GM23248 (cell line): ENCODE measurements around the gene EXOSC10. TPM values are rescaled to one million over a fixed set of nuclear protein-coding genes. Genes with fewer than 3 reads are reported as not detected.
"Not testable (repeated sequence)": the region's sequence is repeated elsewhere in the genome, so short reads cannot be mapped to it uniquely, and the experiment has no call there.

Experiments used
- DNase-seq: peaks from one replicate; pipeline ENCODE4 v3.0.0-alpha.2; 2015
- H2AFZ ChIP-seq: fragments of 200-600 bp; sonication (generic); 2 replicates; pipeline ENCODE4 v1.6.1; 2016; ENCODE audit warnings: antibody characterized with exemption
- H3F3A ChIP-seq: fragments of 200-600 bp; sonication (generic); 2 replicates; pipeline ENCODE4 v1.6.1; 2016; ENCODE audit warnings: mild to moderate bottlenecking, antibody characterized with exemption, mixed run types; ENCODE audit not compliant: insufficient read depth
- H3K27ac ChIP-seq: fragments of 200-600 bp; sonication (generic); 2 replicates; pipeline ENCODE4 v1.5.1; 2016; ENCODE audit warnings: mild to moderate bottlenecking
- H3K27me3 ChIP-seq: fragments of 200-600 bp; sonication (generic); replicated peaks from 2 replicates; pipeline ENCODE4 v1.6.1; 2016; ENCODE audit warnings: mild to moderate bottlenecking; ENCODE audit not compliant: insufficient read depth
- H3K36me3 ChIP-seq: fragments of 200-600 bp; sonication (generic); 2 replicates; pipeline ENCODE4 v1.6.1; 2016; ENCODE audit warnings: low read depth, mild to moderate bottlenecking
- H3K4me1 ChIP-seq: fragments of 200-600 bp; sonication (generic); 2 replicates; pipeline ENCODE4 v1.6.1; 2016; ENCODE audit warnings: mild to moderate bottlenecking; ENCODE audit not compliant: insufficient read depth
- H3K4me2 ChIP-seq: fragments of 200-600 bp; sonication (generic); one replicate; pipeline ENCODE4 v1.6.1; 2016; ENCODE audit warnings: mild to moderate bottlenecking; ENCODE audit not compliant: unreplicated experiment
- H3K4me3 ChIP-seq: fragments of 200-600 bp; sonication (generic); 2 replicates; pipeline ENCODE4 v1.5.1; 2016; ENCODE audit warnings: mild to moderate bottlenecking
- H3K79me2 ChIP-seq: fragments of 200-600 bp; sonication (generic); 2 replicates; pipeline ENCODE4 v1.6.1; 2016; ENCODE audit warnings: mild to moderate bottlenecking; ENCODE audit not compliant: insufficient read depth
- H3K9ac ChIP-seq: fragments of 200-600 bp; sonication (generic); 2 replicates; pipeline ENCODE4 v1.6.1; 2016; ENCODE audit warnings: mild to moderate bottlenecking
- H3K9me2 ChIP-seq: fragments of 200-600 bp; sonication (generic); 2 replicates; pipeline ENCODE4 v1.6.1; 2016; ENCODE audit warnings: mixed run types, mild to moderate bottlenecking, moderate library complexity; ENCODE audit not compliant: insufficient read depth
- H3K9me3 ChIP-seq: fragments of 200-600 bp; sonication (generic); one replicate; pipeline ENCODE4 v1.6.1; 2017; ENCODE audit warnings: low read depth
- H4K20me1 ChIP-seq: fragments of 200-600 bp; sonication (generic); 2 replicates; pipeline ENCODE4 v1.6.0; 2016; ENCODE audit not compliant: insufficient read depth
- EZH2 ChIP-seq: fragments of 200-600 bp; sonication (generic); IDR thresholded peaks from 2 replicates; pipeline ENCODE4 v1.6.1; 2018; ENCODE audit warnings: antibody characterized with exemption, mild to moderate bottlenecking; ENCODE audit not compliant: insufficient read depth, poor library complexity, severe bottlenecking
- EZH2phosphoT487 ChIP-seq: fragments of 200-600 bp; sonication (generic); IDR thresholded peaks from 2 replicates; pipeline ENCODE4 v1.6.1; 2018; ENCODE audit warnings: antibody characterized with exemption, moderate library complexity, mild to moderate bottlenecking, low read depth; ENCODE audit not compliant: insufficient read depth
- WGBS, 2 experiments: methylation state at CpG; one replicate each; pipeline ENCODE4 v1.1.6; 2015 to 2017; ENCODE audit warnings: low lambda C conversion rate in 2 of 2, low coverage in 1 of 2; ENCODE audit errors: missing lambda C conversion rate in 2 of 2; 5-methylcytosine and 5-hydroxymethylcytosine counted together
- in situ Hi-C: fragments of 300-500 bp; cut with MboI; formaldehyde crosslinking; loops from 2 replicates; pipeline ENCODE4 v1.15.0; 2020
- polyA plus RNA-seq: library from polyadenylated mRNA; unstranded; fragments of >200 nt; fragmentation: Nextera tagmentation; extraction: Ambion mirVana; gene quantifications from 2 replicates; pipeline ENCODE4 v1.2.1, GENCODE V29; 2016
- total RNA-seq: library from RNA; depleted of rRNA; stranded (reverse); fragments of >200 nt; shearing (Covaris generic); gene quantifications from 2 replicates; pipeline ENCODE4 v1.2.3, GENCODE V29; 2014

The EXOSC10 gene
- total and polyA plus RNA-seq, 2 experiments from 2014 or later: 45.4 to 51.2 TPM

DNA sequence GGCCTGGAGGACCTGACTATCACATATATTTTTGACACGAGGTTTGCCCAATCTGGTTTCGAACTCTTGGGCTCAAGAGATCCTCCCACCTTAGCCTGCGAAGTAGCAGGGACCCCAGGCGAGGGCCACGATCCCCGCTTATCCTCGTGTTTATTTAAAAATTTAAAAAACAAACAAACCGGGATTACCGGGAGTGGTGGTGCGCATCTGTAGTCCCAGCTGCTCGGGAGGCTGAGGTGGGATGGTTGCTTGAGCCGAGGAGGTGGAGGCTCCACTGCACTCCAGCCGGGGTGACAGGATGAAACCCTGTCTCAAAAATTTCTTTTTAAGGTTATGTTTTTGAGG is 452 bp upstream of the EXOSC10 start:
- Histone ChIP-seq H3K27me3 (no peaks in the 10 kb centered on the region), H3F3A (no peaks in the 10 kb centered on the region), H3K9me3 (no peaks in the 10 kb centered on the region), H3K4me1 (peaks cover 10% of the 10 kb centered on the region), H3K36me3 (peaks cover 18% of the 10 kb centered on the region), H3K79me2 (peaks cover 39% of the 10 kb centered on the region), H3K4me3 (peak overlapping the region; percentile 96), H4K20me1 (no peaks in the 10 kb centered on the region), H3K27ac (peak overlapping the region; percentile 74), H3K4me2 (peak overlapping the region; percentile 94), H3K9me2 (no peaks in the 10 kb centered on the region), H3K9ac (peak overlapping the region; percentile 98), H2AFZ (peak overlapping the region; percentile 94)
- DNase-seq: no peak
- TF ChIP-seq EZH2phosphoT487: no peak
- TF ChIP-seq EZH2: no peak
- WGBS, 2 experiments: 63 to 69% methylated on average over 13 of the region's 13 CpGs
- in situ Hi-C loops: no loop called here

DNA sequence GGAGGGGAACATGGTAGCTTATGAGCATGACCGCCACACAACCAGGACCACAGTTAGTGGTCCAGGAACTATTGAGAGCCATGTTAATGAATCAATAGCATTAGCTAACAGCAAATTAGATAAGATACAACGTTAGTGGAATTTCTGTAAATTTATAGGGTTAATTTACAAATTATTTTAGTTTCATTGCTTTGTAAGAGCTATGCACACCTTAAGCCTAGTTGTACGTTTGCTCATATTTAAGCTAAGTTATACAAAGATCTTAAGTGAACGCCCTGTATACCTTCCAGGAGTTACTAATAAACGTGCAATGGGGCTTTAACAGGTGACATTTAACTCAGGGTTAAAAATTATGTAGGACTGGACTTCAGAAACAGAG is 749 bp downstream of the EXOSC10 start:
- no peaks in the 10 kb centered on the region for H3K9me2 ChIP-seq
- in situ Hi-C loops: no loop called here
- no peaks in the 10 kb centered on the region for H3F3A ChIP-seq
- no peaks in the 10 kb centered on the region for H3K27me3 ChIP-seq
- peaks cover 25% of the 10 kb centered on the region for H3K36me3 ChIP-seq
- no peak for DNase-seq
- WGBS, 2 experiments: 17 to 20% methylated on average over 5 of the region's 5 CpGs
- no peaks in the 10 kb centered on the region for H3K9me3 ChIP-seq
- no peaks in the 10 kb centered on the region for H4K20me1 ChIP-seq
- H3K9ac ChIP-seq: peak overlapping the region; percentile 98
- peak overlapping the region; percentile 94 for H2AFZ ChIP-seq
- H3K4me3 ChIP-seq: peak overlapping the region; percentile 96
- peak overlapping the region; percentile 74 for H3K27ac ChIP-seq
- peaks cover 39% of the 10 kb centered on the region for H3K79me2 ChIP-seq
- H3K4me1 ChIP-seq: peaks cover 10% of the 10 kb centered on the region
- no peak for TF ChIP-seq EZH2phosphoT487
- TF ChIP-seq EZH2: no peak
- H3K4me2 ChIP-seq: peak overlapping the region; percentile 94

DNA sequence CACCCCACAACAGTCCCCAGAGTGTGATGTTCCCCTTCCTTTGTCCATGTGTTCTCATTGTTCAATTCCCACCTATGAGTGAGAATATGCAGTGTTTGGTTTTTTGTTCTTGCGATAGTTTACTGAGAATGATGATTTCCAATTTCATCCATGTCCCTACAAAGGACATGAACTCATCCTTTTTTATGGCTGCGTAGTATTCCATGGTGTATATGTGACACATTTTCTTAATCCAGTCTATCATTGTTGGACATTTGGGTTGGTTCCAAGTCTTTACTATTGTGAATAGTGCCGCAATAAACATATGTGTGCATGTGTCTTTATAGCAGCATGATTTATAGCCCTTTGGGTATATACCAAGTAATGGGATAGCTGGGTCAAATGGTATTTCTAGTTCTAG is 15.9 kb downstream of the EXOSC10 start:
- Histone ChIP-seq H3K36me3 (peaks cover 37% of the 10 kb centered on the region), H3F3A (peaks cover 28% of the 10 kb centered on the region; the same call in 1 of the 2 replicates)
- H3K4me2 ChIP-seq, H3K27me3 ChIP-seq, H4K20me1 ChIP-seq, H3K4me1 ChIP-seq, H3K79me2 ChIP-seq, H3K9me3 ChIP-seq, in situ Hi-C loops, H2AFZ ChIP-seq, H3K27ac ChIP-seq, H3K4me3 ChIP-seq, H3K9ac ChIP-seq, H3K9me2 ChIP-seq, DNase-seq: not testable (repeated sequence)
- 86 to 97% methylated on average over 3 of the region's 3 CpGs for WGBS, 2 experiments

DNA sequence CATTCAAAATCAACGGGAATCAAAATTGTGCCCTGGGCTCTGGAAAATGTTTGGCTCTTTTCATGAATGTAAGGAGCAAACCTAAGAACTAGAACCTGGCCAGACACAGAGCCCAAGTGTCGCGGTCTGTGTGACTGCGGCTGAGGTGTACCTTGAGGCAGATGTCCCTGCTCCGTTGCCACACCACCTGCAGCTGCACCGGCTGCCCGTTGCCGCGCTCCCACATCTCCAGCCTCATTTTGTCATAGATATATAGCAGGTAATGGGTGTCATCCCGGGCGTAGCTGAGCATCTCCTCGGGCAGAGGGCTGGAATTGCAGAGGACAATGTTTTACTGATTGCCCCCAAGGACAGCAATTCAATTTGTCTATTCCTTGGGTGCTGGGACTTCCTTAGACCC is 18.7 kb downstream of the EXOSC10 start:
- H3K79me2 ChIP-seq: no peaks in the 10 kb centered on the region
- H3K4me3 ChIP-seq: no peak overlapping the region
- H3K27me3 ChIP-seq: no peaks in the 10 kb centered on the region
- H3K9ac ChIP-seq: no peak overlapping the region
- H2AFZ ChIP-seq: no peak overlapping the region
- WGBS, 2 experiments: 83 to 84% methylated on average over 12 of the region's 12 CpGs
- in situ Hi-C loops: no loop called here
- DNase-seq: no peak
- no peak overlapping the region for H3K4me2 ChIP-seq
- 0 out of 2 replicates have a peak, but pooled peaks cover 4% of the 10 kb centered on the region for H3K4me1 ChIP-seq
- H3K9me2 ChIP-seq: no peaks in the 10 kb centered on the region
- H4K20me1 ChIP-seq: no peaks in the 10 kb centered on the region
- TF ChIP-seq EZH2phosphoT487 (no peak), EZH2 (no peak)
- H3F3A ChIP-seq: peaks cover 28% of the 10 kb centered on the region; the same call in 1 of the 2 replicates
- H3K36me3 ChIP-seq: peaks cover 38% of the 10 kb centered on the region
- no peaks in the 10 kb centered on the region for H3K9me3 ChIP-seq
- no peak overlapping the region for H3K27ac ChIP-seq

DNA sequence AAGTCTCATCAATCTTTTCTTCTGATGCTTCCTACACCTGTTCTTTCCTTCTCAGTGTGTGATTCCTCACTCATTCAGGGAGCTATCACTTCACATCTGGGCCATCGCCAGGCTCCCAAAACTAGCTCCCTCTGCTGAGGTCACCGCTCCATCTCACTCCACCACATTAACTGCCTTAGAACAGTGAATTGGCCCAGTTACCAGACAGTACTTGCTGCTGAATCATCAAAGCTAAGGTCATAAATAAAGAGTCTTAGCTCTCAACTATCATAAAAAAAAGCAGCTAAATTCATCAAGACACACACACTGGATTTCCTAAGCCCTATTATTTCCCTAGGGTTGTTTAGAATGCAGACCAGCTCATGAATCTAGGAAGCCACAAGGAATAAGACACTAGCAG is 21.0 kb downstream of the EXOSC10 start:
- peak; percentile 73 for DNase-seq
- peaks cover 57% of the 10 kb centered on the region for H3K36me3 ChIP-seq
- H3K4me3 ChIP-seq: no peak overlapping the region
- no peak for TF ChIP-seq EZH2phosphoT487
- H3K9ac ChIP-seq: no peak overlapping the region
- no peaks in the 10 kb centered on the region for H3K9me2 ChIP-seq
- WGBS, 2 experiments: 70 to 84% methylated on average over 2 of the region's 2 CpGs
- H3K4me1 ChIP-seq: 0 out of 2 replicates have a peak, but pooled peaks cover 4% of the 10 kb centered on the region
- H4K20me1 ChIP-seq: no peaks in the 10 kb centered on the region
- in situ Hi-C loops: no loop called here
- H2AFZ ChIP-seq: no peak overlapping the region
- H3K9me3 ChIP-seq: no peaks in the 10 kb centered on the region
- H3F3A ChIP-seq: peaks cover 28% of the 10 kb centered on the region; the same call in 1 of the 2 replicates
- no peak overlapping the region for H3K4me2 ChIP-seq
- H3K79me2 ChIP-seq: no peaks in the 10 kb centered on the region
- H3K27me3 ChIP-seq: no peaks in the 10 kb centered on the region
- H3K27ac ChIP-seq: peak overlapping the region; percentile 43; the same call in 1 of the 2 replicates

DNA sequence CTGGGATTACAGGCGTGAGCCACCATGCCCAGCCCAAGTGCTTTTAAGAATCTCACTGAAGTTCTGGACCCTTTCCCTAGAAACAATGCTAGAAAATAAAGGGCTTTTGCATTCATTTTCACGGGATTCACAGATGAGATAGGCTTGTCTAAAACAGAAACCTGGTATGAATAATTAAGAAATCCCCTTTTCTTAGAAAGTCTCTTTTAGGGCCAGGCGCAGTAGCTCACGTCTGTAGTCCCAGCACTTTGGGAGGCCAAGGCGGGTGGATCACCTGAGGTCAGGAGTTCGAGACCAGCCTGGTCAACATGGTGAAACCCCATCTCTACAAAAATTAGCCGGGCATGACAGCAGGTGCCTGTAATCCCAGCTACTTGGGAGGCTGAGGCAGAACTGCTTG is 26.3 kb downstream of the EXOSC10 start:
- H3K4me3 ChIP-seq, H2AFZ ChIP-seq, H3K79me2 ChIP-seq, H3F3A ChIP-seq, DNase-seq, H4K20me1 ChIP-seq, H3K27ac ChIP-seq, H3K4me2 ChIP-seq, H3K27me3 ChIP-seq, H3K9ac ChIP-seq, H3K4me1 ChIP-seq, in situ Hi-C loops, H3K9me3 ChIP-seq, H3K9me2 ChIP-seq: not testable (repeated sequence)
- WGBS, 2 experiments: 93 to 96% methylated on average over 7 of the region's 7 CpGs
- peaks cover 48% of the 10 kb centered on the region for H3K36me3 ChIP-seq
